CD4-positive, alpha-beta T cell treated with Interleukin-4 for 4 hours (primary cell): Measurements from ENCODE around the gene KCTD11.
"Not testable (repeated sequence)": the region's sequence is repeated elsewhere in the genome, so short reads cannot be mapped to it uniquely, and the experiment has no call there.

Experiments
- DNase-seq: peaks from one replicate; pipeline ENCODE4 v3.0.0-alpha.2; 2020

Gene KCTD11

GRCh38 chr17:7346761-7347614, 5.0 kb upstream of the KCTD11 start:
- no peak for DNase-seq

- no peak for DNase-seq
Observed at GRCh38 chr17:7347630-7348477, 4.1 kb upstream of the KCTD11 start.

- no peak for DNase-seq
Observed at GRCh38 chr17:7348478-7349242, 3.3 kb upstream of the KCTD11 start.

- no peak for DNase-seq
Observed at GRCh38 chr17:7352503-7352889, 534 bp downstream of the KCTD11 start.

- no peak for DNase-seq
Observed at GRCh38 chr17:7352910-7353635, 1.1 kb downstream of the KCTD11 start.

GRCh38 chr17:7354262-7354843, 2.4 kb downstream of the KCTD11 start:
- DNase-seq: peak; percentile 80

- no peak for DNase-seq
Observed at GRCh38 chr17:7355053-7355452, 3.1 kb downstream of the KCTD11 start, which contains the start of gene TMEM95. Gene TMEM95, plus strand, starts transcription at chr17:7355156. Its CDS starts 49 bp downstream, at chr17:7355205.

- DNase-seq: no peak
Observed at GRCh38 chr17:7355573-7355972, 3.6 kb downstream of the KCTD11 start.

- peak; percentile 82 for DNase-seq
Observed at GRCh38 chr17:7356072-7356549, 4.1 kb downstream of the KCTD11 start.

GRCh38 chr17:7356756-7357155, 4.8 kb downstream of the KCTD11 start:
- DNase-seq: no peak

GRCh38 chr17:7357381-7357780, 5.4 kb downstream of the KCTD11 start:
- no peak for DNase-seq

- DNase-seq: no peak
Observed at GRCh38 chr17:7361906-7362305, 9.9 kb downstream of the KCTD11 start.

GRCh38 chr17:7363311-7363710, 11.3 kb downstream of the KCTD11 start:
- no peak for DNase-seq

- not testable (repeated sequence) for DNase-seq
Observed at GRCh38 chr17:7365963-7366362, 14.0 kb downstream of the KCTD11 start.

GRCh38 chr17:7367083-7367482, 15.1 kb downstream of the KCTD11 start:
- DNase-seq: no peak

GRCh38 chr17:7367918-7368598, 16.1 kb downstream of the KCTD11 start:
- DNase-seq: no peak

GRCh38 chr17:7368599-7368994, 16.6 kb downstream of the KCTD11 start:
- not testable (repeated sequence) for DNase-seq

- DNase-seq: no peak
Observed at GRCh38 chr17:7369825-7370224, 17.9 kb downstream of the KCTD11 start.

- no peak for DNase-seq
Observed at GRCh38 chr17:7370853-7371252, 18.9 kb downstream of the KCTD11 start.

- no peak for DNase-seq
Observed at GRCh38 chr17:7374353-7374752, 22.4 kb downstream of the KCTD11 start.

GRCh38 chr17:7379134-7379533, 27.2 kb downstream of the KCTD11 start:
- no peak for DNase-seq
